Activated CD4-positive, alpha-beta memory T cell treated with anti-CD3 and anti-CD28 coated beads for 36 hours (primary cell): ENCODE measurements around the gene GAB2. TPM values are rescaled to one million over a fixed set of nuclear protein-coding genes. Genes with fewer than 3 reads are reported as not detected.
"Not testable (repeated sequence)": the region's sequence is repeated elsewhere in the genome, so short reads cannot be mapped to it uniquely, and the experiment has no call there.

Experiments used
- CTCF ChIA-PET: fragments of 350-600 bp; sonication (Branson Sonifier 250); formaldehyde crosslinking; loops from one replicate; lab custom pipeline; 2021; ENCODE audit warnings: antibody characterized with exemption, inconsistent platforms; lab: Charles Lee
- POLR2A ChIA-PET: fragments of 350-600 bp; sonication (Branson Sonifier 250); formaldehyde crosslinking; loops from one replicate; lab custom pipeline; 2021; ENCODE audit warnings: antibody characterized with exemption; lab: Charles Lee
- DNase-seq: peaks from one replicate; pipeline ENCODE4 v3.0.0-alpha.2; 2020
- H3K27ac Mint-ChIP-seq: one replicate; pipeline ENCODE4 v1.8.0; 2021; ENCODE audit warnings: mixed read lengths
- H3K27me3 Mint-ChIP-seq: one replicate; pipeline ENCODE4 v1.8.0; 2021; ENCODE audit warnings: mixed read lengths
- H3K36me3 Mint-ChIP-seq: one replicate; pipeline ENCODE4 v1.8.0; 2021; ENCODE audit warnings: mixed read lengths
- H3K4me1 Mint-ChIP-seq: one replicate; pipeline ENCODE4 v1.8.0; 2021; ENCODE audit warnings: low read depth, mixed read lengths
- H3K4me3 Mint-ChIP-seq: one replicate; pipeline ENCODE4 v1.8.0; 2021; ENCODE audit warnings: mild to moderate bottlenecking, mixed read lengths
- H3K9me3 Mint-ChIP-seq: one replicate; pipeline ENCODE4 v1.8.0; 2021; ENCODE audit warnings: mixed read lengths
- intact Hi-C: fragments of 100-400 bp; cut with micrococcal nuclease; formaldehyde crosslinking; loops from one replicate; pipeline ENCODE4 v1.15.1; 2023
- total RNA-seq, 2 experiments: library from RNA; stranded (reverse); gene quantifications; one replicate each; pipeline ENCODE4 v1.2.3, GENCODE V29; 2021

Gene GAB2, protein sequence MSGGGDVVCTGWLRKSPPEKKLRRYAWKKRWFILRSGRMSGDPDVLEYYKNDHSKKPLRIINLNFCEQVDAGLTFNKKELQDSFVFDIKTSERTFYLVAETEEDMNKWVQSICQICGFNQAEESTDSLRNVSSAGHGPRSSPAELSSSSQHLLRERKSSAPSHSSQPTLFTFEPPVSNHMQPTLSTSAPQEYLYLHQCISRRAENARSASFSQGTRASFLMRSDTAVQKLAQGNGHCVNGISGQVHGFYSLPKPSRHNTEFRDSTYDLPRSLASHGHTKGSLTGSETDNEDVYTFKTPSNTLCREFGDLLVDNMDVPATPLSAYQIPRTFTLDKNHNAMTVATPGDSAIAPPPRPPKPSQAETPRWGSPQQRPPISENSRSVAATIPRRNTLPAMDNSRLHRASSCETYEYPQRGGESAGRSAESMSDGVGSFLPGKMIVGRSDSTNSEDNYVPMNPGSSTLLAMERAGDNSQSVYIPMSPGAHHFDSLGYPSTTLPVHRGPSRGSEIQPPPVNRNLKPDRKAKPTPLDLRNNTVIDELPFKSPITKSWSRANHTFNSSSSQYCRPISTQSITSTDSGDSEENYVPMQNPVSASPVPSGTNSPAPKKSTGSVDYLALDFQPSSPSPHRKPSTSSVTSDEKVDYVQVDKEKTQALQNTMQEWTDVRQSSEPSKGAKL
- total RNA-seq: 10 to 100 TPM in 1 of 2 experiments, 1 to 10 TPM in 1; 8.9 to 11.1 TPM

GRCh38 chr11:78417175-78417887, at the start of gene GAB2:
Gene GAB2, minus strand, starts transcription at chr11:78417820. Its CDS starts 100 bp downstream, at chr11:78417720.
- CTCF ChIA-PET: interaction anchor here (1.2 to 6.9 kb wide), 7 partner anchors 11 to 278 kb away, joined by 3 to 97 read pairs (median 13); partner anchors contain the start of genes ALG8 and NARS2
- POLR2A ChIA-PET: interaction anchor here (1.1 to 1.8 kb wide), 3 partner anchors 125 to 422 kb away, joined by 3 to 5 read pairs (median 3); partner anchors contain the start of genes KCTD21 and USP35
- Mint-ChIP-seq H3K27me3 (peaks cover 19% of the 10 kb centered on the region), H3K4me1 (peaks cover 28% of the 10 kb centered on the region), H3K4me3 (peak within 1 kb of the TSS; percentile 80), H3K36me3 (no peaks in the 10 kb centered on the region), H3K27ac (peak within 1 kb of the TSS; percentile 52), H3K9me3 (no peaks in the 10 kb centered on the region)
- intact Hi-C loops: loop anchor here (1.0 to 5.0 kb wide), 9 partner anchors 90 to 595 kb away; partner anchors contain the start of genes AAMDC, ALG8, KCTD21 and NDUFC2
- DNase-seq: no peak

DNA sequence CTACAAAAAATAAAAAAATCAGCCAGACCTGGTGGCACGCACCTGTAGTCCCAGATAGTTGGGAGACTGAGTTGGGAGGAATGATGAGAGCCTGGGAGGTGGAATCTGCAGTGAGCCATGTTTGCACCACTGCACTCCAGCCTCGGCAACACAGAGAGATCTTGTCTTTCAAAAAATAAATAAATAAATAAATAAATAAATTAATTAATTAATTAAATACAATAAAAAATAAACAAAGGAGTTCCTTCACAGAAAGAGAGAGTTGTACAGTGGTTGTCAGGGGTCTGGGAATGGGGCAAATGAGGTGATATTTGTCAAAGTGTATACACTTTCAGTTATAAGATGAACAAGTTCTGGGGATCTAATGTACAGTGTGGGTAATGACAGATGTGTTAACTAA, 49.8 kb upstream of the GAB2 start:
- Mint-ChIP-seq H3K27me3 (no peaks in the 10 kb centered on the region), H3K36me3 (peaks cover 15% of the 10 kb centered on the region), H3K27ac (no peak overlapping the region), H3K4me3 (no peak overlapping the region), H3K4me1 (peaks cover 19% of the 10 kb centered on the region), H3K9me3 (no peaks in the 10 kb centered on the region)
- intact Hi-C loops: loop anchor here (5.0 kb wide), 1 partner anchor 95 kb away; no protein-coding TSS in a partner anchor
- ChIA-PET POLR2A (no interaction called here), CTCF (no interaction called here)
- no peak for DNase-seq

DNA sequence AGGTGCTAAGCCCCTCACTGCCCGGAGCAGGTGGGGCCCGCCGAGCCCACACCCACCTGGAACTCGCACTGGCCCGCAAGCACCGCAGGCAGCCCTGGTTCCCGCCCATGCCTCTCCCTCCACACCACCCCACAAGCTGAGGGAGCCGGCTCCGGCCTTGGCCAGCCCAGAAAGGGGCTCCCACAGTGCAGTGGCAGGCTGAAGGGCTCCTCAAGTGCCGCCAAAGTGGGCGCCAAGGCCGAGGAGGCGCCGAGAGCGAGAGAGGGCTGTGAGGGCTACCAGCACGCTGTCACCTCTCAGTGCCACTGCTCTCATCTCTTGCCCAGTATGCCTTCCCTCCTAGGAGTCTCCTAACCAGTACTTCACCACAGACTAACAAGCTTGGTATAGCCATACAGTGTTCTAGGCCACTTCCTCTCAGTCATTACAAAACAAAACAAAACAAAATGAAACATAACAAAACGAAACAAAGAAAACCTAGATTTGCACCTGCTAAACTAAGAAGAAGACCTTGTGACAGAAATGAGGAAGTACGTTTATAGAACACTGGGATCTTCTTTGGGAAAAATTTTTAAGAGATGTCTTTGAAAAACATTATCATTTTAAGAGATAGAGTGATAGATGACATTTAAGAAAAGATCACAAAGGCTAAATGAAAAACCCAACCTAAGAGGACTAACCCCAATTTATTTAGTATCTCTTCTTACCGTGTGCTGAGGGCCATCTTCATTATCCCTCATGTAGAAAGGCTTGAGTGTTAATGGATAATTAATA, 47.7 kb upstream of the GAB2 start:
- peaks cover 22% of the 10 kb centered on the region for H3K36me3 Mint-ChIP-seq
- peak overlapping the region; percentile 35 for H3K4me3 Mint-ChIP-seq
- peaks cover 21% of the 10 kb centered on the region for H3K4me1 Mint-ChIP-seq
- peak; percentile 70 for DNase-seq
- intact Hi-C loops: loop anchor here (2.0 to 5.0 kb wide), 2 partner anchors 41 to 97 kb away; no protein-coding TSS in a partner anchor
- H3K27me3 Mint-ChIP-seq: no peaks in the 10 kb centered on the region
- POLR2A ChIA-PET: no interaction called here
- CTCF ChIA-PET: interaction anchor here (0.7 to 1.5 kb wide), 2 partner anchors 44 to 179 kb away, joined by 3 read pairs; no protein-coding TSS in a partner anchor
- H3K9me3 Mint-ChIP-seq: no peaks in the 10 kb centered on the region
- H3K27ac Mint-ChIP-seq: peak overlapping the region; percentile 75

- H3K27me3 Mint-ChIP-seq, H3K27ac Mint-ChIP-seq, CTCF ChIA-PET, DNase-seq, H3K9me3 Mint-ChIP-seq, H3K4me3 Mint-ChIP-seq, POLR2A ChIA-PET: not testable (repeated sequence)
- Mint-ChIP-seq H3K36me3 (peaks cover 26% of the 10 kb centered on the region), H3K4me1 (peaks cover 23% of the 10 kb centered on the region)
- intact Hi-C loops: loop anchor here (2.0 to 5.0 kb wide), 2 partner anchors 40 to 98 kb away; no protein-coding TSS in a partner anchor
Measured at GRCh38 chr11:78464787-78465168, 47.2 kb upstream of the GAB2 start.

- CTCF ChIA-PET: no interaction called here
- H3K36me3 Mint-ChIP-seq: peaks cover 38% of the 10 kb centered on the region
- no peak for DNase-seq
- H3K9me3 Mint-ChIP-seq: no peaks in the 10 kb centered on the region
- peaks cover 14% of the 10 kb centered on the region for H3K4me1 Mint-ChIP-seq
- no peaks in the 10 kb centered on the region for H3K27me3 Mint-ChIP-seq
- H3K27ac Mint-ChIP-seq: no peak overlapping the region
- no peak overlapping the region for H3K4me3 Mint-ChIP-seq
- POLR2A ChIA-PET: no interaction called here
- intact Hi-C loops: no loop called here
Measured at GRCh38 chr11:78460471-78460870, 42.9 kb upstream of the GAB2 start.

DNA sequence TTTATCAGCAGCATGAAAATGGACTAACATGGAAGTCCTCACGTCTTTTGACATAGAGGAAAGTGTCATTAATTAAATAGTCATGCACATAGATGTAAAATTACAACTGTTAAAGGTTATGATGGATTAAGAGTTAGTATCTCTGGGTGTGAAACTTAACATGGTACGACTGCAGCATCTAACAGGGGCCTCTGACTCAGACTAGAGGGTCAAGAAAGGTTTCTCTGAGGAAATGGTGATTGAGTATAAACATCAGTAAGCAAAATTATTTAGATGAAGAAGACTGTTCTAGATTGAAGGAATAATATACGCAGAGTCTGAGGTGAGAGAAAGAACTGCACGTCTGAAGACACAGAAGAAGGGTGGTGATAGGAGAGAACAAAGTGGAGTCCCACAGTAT, 42.1 kb upstream of the GAB2 start:
- Mint-ChIP-seq H3K27ac (no peak overlapping the region), H3K4me3 (no peak overlapping the region)
- POLR2A ChIA-PET: no interaction called here

GRCh38 chr11:78457448-78457847, 39.8 kb upstream of the GAB2 start:
- H3K36me3 Mint-ChIP-seq: peaks cover 27% of the 10 kb centered on the region
- H3K27me3 Mint-ChIP-seq: no peaks in the 10 kb centered on the region
- no peak overlapping the region for H3K4me3 Mint-ChIP-seq
- H3K4me1 Mint-ChIP-seq: peaks cover 13% of the 10 kb centered on the region
- H3K27ac Mint-ChIP-seq: no peak overlapping the region
- H3K9me3 Mint-ChIP-seq: no peaks in the 10 kb centered on the region
- no peak for DNase-seq
- ChIA-PET CTCF (interaction anchor here (1.2 kb wide), 1 partner anchor 39 kb away, joined by 3 read pairs; no protein-coding TSS in a partner anchor), POLR2A (no interaction called here)
- intact Hi-C loops: no loop called here

More for the DNA sequence above, 42.1 kb upstream of the GAB2 start:
- DNase-seq: no peak
- intact Hi-C loops: no loop called here
- Mint-ChIP-seq H3K36me3 (peaks cover 36% of the 10 kb centered on the region), H3K27me3 (no peaks in the 10 kb centered on the region), H3K9me3 (no peaks in the 10 kb centered on the region), H3K4me1 (peaks cover 10% of the 10 kb centered on the region)
- CTCF ChIA-PET: interaction anchor here (0.7 kb wide), 1 partner anchor 565 kb away, joined by 3 read pairs; no protein-coding TSS in a partner anchor

DNA sequence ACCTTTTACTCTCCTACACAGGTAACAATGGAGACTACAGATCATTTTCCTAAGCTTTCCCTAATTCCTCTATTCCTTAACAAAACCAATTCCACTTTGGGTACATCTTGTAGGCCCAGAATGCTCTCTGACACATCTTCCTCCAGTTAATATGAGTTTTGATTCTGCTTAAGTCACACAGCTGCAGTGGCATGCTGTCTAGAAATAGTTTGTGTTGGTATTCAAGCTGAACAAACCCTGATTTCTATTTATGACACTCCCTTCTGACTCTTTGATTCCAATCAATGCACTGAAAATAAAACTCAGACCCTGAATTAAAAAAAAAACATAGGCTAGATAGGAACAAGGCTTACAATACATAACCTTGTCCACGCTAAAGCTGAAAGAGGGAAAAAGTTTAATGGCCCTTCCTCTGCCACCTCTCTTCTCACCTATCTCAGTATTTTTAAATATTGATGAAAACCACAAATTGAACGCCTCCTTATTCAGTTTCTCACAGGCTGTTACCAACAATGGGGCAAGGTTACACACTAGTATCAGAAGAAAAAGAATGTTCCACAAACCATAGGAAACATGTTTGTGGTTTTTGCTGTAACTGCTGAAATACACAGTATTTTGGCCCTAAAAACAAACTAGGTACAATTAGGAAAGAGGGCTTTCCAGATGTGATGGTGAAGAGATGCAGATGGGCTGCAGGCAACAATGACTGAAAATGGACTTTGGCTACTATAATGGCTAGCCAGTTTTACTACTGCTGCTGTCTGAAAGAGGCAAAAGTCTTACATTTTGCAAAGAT, 35.7 kb upstream of the GAB2 start:
- intact Hi-C loops: no loop called here
- Mint-ChIP-seq H3K27ac (no peak overlapping the region), H3K36me3 (peaks cover 9% of the 10 kb centered on the region), H3K27me3 (no peaks in the 10 kb centered on the region), H3K4me1 (peaks cover 9% of the 10 kb centered on the region), H3K4me3 (no peak overlapping the region), H3K9me3 (no peaks in the 10 kb centered on the region)
- ChIA-PET CTCF (no interaction called here), POLR2A (interaction anchor here (0.7 kb wide), 1 partner anchor 85 kb away, joined by 4 read pairs; no protein-coding TSS in a partner anchor)
- no peak for DNase-seq

DNA sequence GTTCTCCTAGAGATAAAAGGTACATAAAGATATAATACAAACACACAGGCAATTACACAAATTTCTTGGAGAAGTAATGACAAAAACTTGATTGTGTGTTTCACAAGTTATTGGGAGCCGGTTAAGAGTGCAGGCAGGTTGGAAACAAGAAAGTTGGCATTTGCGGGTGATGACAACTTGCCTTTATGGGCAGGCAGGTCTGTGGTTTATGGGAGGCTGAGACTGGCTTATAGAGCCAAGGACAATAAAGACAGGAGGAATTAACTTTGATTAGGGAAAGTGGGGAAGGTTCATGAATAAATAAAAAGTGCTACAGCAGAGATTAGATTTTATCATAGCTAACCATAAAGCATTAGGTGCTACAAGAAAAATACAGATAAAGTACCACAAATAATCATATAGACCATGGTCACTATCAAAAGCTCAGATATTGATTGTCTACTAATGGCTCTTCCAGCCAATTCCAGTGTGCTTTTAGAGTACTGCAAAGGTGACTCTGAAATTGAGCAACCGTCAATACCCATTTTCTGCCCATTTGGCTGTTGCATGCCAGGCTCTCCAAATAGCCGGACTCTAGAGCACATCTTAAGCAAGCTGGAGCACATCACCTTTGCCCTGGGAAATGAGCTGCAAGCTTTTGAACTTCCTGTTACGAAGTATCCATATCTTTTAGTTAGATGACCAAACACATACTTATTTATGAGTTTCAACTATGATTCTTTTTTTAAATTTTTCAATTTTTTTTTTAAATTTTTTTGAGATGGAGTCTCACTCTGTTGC, 33.9 kb upstream of the GAB2 start:
- POLR2A ChIA-PET: interaction anchor here (0.5 kb wide), 1 partner anchor 16 kb away, joined by 8 read pairs; no protein-coding TSS in a partner anchor
- H3K4me1 Mint-ChIP-seq: peaks cover 9% of the 10 kb centered on the region

DNA sequence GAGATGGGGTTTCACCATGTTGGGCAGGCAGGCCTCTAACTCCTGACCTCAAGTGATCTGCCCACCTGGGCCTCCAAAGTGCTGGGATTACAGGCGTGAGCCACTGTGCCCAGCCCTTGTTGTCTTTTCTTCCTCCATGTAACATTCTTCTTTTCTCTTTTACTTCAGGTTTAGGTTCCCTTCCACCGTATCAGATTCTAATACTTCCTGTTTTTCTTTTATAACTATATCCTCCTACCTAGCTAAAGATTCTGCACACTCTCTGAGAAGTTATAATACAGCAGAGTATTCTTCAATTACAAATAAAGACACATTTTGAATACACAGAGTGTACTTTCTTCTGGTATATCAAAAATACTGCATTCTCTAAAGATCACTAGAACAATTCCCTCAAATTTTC, 33.2 kb upstream of the GAB2 start:
- Mint-ChIP-seq H3K4me3 (no peak overlapping the region), H3K27me3 (no peaks in the 10 kb centered on the region), H3K36me3 (peaks cover 2% of the 10 kb centered on the region), H3K4me1 (peaks cover 9% of the 10 kb centered on the region), H3K27ac (no peak overlapping the region), H3K9me3 (no peaks in the 10 kb centered on the region)
- CTCF ChIA-PET: no interaction called here
- POLR2A ChIA-PET: no interaction called here
- no peak for DNase-seq
- intact Hi-C loops: no loop called here

More for the DNA sequence above, 33.9 kb upstream of the GAB2 start:
- Mint-ChIP-seq H3K9me3 (no peaks in the 10 kb centered on the region), H3K27me3 (no peaks in the 10 kb centered on the region), H3K4me3 (no peak overlapping the region), H3K36me3 (peaks cover 1% of the 10 kb centered on the region), H3K27ac (no peak overlapping the region)
- intact Hi-C loops: no loop called here
- no peak for DNase-seq
- CTCF ChIA-PET: interaction anchor here (0.6 kb wide), 1 partner anchor 223 kb away, joined by 3 read pairs; no protein-coding TSS in a partner anchor
